Body of pancreas (tissue), 4 donors: Measurements from ENCODE around the gene CACTIN. TPM values are rescaled to one million over a fixed set of nuclear protein-coding genes. Genes with fewer than 3 reads are reported as not detected.
A peak's percentile ranks its signal among the peaks of the same experiment; 100 is the strongest.

Source experiments
- ATAC-seq: fragments of 150-250 bp; one replicate; pipeline ENCODE4 v1.9.1; 2016
- DNase-seq, 4 donors: peaks; one replicate each; pipeline ENCODE4 v3.0.0-alpha.2; 2019
- H3K27ac ChIP-seq, 4 donors: fragments of 200-600 bp; sonication (generic); 1 replicate in 3 of 4; 2 replicates in 1 of 4; pipeline versions ENCODE4 v1.5.1 to v1.6.1; 2016 to 2019; ENCODE audit warnings: mild to moderate bottlenecking in 1 of 4, mixed read lengths in 1 of 4, moderate library complexity in 1 of 4
- H3K27me3 ChIP-seq, 2 donors: fragments of 200-600 bp; sonication (generic); one replicate each; pipeline ENCODE4 v1.6.0; 2016; ENCODE audit warnings: mild to moderate bottlenecking in 1 of 2
- H3K36me3 ChIP-seq, 2 donors: fragments of 200-600 bp; sonication (generic); replicated peaks in 1 of 2; 2 replicates each; pipeline ENCODE4 v1.5.1; 2016; ENCODE audit warnings: low read depth in 2 of 2; ENCODE audit not compliant: insufficient read depth in 1 of 2
- H3K4me1 ChIP-seq: fragments of 200-600 bp; sonication (generic); one replicate; pipeline ENCODE4 v1.6.0; 2016
- H3K4me3 ChIP-seq, 2 donors: fragments of 200-600 bp; sonication (generic); 1 replicate in 1 of 2; 2 replicates in 1 of 2; pipeline ENCODE4 v1.5.1; 2016 to 2019
- H3K9me3 ChIP-seq, 3 donors: fragments of 200-600 bp; sonication (generic); 1 replicate in 2 of 3; 2 replicates in 1 of 3; pipeline ENCODE4 v1.5.1; 2016
- POLR2A ChIP-seq, 3 donors: fragments of 450-650 bp; IDR thresholded peaks; one replicate each; pipeline ENCODE4 v1.6.1; 2016; ENCODE audit warnings: antibody characterized with exemption in 3 of 3, mild to moderate bottlenecking in 2 of 3
- WGBS, 2 donors: methylation state at CpG; one replicate each; pipeline ENCODE4 v1.1.5; 2017; 5-methylcytosine and 5-hydroxymethylcytosine counted together
- intact Hi-C: fragments of 100-400 bp; cut with DNase I; formaldehyde crosslinking; loops from one replicate; pipeline ENCODE4 v1.15.1; 2023
- total RNA-seq, 2 donors: library from RNA; depleted of rRNA; stranded (reverse); fragments of >200 nt; gene quantifications; one replicate each; pipeline ENCODE4 v1.1.0, GENCODE V29; 2016
- TF ChIP-seq, protein P1 (sequence below), 7 experiments: fragments of 450-650 bp in 4 of 7; fragments of 200-600 bp in 3 of 7; sonication (generic) in 3 of 7; IDR thresholded peaks; one replicate each; pipeline ENCODE4 v1.5.1; 2016 to 2019; ENCODE audit warnings: antibody characterized with exemption in 7 of 7

CACTIN gene
- total RNA-seq, 2 donors from 2014 or later, result 16.3 to 23.4 TPM

DNA sequence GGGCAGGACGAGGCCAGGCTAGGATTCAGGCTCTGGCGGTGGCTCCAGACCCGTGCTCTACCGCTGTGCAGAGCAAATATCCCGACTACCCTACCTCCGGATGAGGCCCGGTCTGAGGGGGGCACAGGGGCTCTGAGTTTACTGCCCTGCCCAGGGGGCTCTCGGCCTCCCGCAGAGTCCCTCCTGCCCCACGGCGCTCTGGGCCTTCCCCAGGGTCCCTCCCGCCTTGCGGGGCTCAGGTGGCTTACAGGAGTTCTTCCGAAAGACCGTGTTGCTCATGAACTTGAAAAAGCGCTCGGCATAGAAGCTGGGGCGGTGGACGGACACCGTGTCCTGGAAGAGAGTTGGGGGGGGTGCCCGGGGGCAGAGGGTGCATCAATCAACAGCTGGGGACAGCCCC is 19.1 kb upstream of the CACTIN start:
- DNase-seq (no peak), ATAC-seq (no peak)
- TF ChIP-seq POLR2A (IDR thresholded peaks at IDR 0.05), result no peak
- TF ChIP-seq, protein P1, sequence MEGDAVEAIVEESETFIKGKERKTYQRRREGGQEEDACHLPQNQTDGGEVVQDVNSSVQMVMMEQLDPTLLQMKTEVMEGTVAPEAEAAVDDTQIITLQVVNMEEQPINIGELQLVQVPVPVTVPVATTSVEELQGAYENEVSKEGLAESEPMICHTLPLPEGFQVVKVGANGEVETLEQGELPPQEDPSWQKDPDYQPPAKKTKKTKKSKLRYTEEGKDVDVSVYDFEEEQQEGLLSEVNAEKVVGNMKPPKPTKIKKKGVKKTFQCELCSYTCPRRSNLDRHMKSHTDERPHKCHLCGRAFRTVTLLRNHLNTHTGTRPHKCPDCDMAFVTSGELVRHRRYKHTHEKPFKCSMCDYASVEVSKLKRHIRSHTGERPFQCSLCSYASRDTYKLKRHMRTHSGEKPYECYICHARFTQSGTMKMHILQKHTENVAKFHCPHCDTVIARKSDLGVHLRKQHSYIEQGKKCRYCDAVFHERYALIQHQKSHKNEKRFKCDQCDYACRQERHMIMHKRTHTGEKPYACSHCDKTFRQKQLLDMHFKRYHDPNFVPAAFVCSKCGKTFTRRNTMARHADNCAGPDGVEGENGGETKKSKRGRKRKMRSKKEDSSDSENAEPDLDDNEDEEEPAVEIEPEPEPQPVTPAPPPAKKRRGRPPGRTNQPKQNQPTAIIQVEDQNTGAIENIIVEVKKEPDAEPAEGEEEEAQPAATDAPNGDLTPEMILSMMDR (IDR thresholded peaks at IDR 0.05), result no peak
- H3K9me3 ChIP-seq, result no peaks in the 10 kb centered on the region
- no peaks in the 10 kb centered on the region for H3K4me1 ChIP-seq
- WGBS, 2 donors, result 94 to 95% methylated on average over 11 to 20 of the region's 21 CpGs
- no peak overlapping the region for H3K27ac ChIP-seq
- H3K36me3 ChIP-seq, result peaks cover 0 to 3% of the 10 kb centered on the region in 2 donors
- intact Hi-C loops, result no loop called here
- H3K4me3 ChIP-seq, result no peak overlapping the region
- no peaks in the 10 kb centered on the region for H3K27me3 ChIP-seq

DNA sequence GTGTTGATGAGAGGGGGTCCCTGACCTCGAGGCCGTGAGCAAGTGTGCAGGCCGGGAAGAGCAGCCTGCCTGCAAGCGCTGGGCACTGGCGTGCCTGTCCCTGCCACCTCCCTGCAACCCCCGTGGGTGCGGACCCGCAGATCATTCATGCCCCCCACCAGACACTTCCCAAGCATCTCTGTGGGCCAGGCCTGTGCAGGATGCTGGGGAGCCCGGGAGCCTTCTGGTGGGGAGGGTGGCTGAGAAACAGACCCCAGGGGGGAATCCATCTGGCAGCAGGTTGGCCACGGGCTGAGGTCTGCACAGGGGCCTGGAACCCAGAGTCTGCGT is 18.4 kb upstream of the CACTIN start:
- DNase-seq, result no peak
- intact Hi-C loops, result no loop called here
- Histone ChIP-seq H3K9me3 (no peaks in the 10 kb centered on the region), H3K4me3 (no peak overlapping the region), H3K27me3 (no peaks in the 10 kb centered on the region), H3K4me1 (no peaks in the 10 kb centered on the region), H3K36me3 (peaks cover 0 to 3% of the 10 kb centered on the region in 2 donors), H3K27ac (no peak overlapping the region)
- ATAC-seq, result no peak
- 86 to 87% methylated on average over 3 to 8 of the region's 11 CpGs for WGBS, 2 donors
- TF ChIP-seq POLR2A (IDR thresholded peaks at IDR 0.05), result no peak
- TF ChIP-seq, protein P1 (IDR thresholded peaks at IDR 0.05), result no peak

DNA sequence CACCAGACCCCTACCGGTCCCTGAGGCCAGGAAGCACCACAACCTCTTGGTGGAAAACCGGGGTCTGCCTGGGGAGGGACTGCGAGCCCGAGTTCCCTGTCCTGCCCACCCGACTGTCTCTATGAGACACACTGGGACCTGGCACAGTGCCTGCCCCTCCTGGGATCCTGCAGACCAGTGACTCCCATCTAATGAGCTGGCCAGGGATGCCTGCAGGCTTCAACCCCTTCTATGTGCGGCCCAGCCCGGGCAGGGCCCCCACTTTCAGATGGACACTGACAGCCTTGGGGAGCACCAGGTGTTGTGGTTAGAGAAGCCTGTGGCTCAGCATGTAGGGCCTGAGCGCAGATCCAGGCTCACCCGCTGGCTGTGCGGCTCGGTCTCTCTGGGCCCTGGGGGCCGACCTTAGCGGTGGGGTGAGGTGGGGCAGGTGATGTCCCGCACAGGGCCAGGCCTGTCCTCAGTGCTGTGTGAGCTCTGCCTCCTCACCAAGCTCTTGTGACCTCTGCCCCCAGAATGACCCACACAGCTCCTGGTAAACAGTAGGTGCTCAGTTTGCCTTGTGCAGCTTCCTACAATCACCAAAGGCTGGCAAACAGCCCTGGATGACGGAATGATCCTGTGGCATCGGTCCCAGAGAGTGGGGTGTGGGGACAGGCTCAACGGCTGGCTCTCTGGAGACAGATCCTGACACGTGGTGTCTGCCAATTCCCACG is 17.9 kb upstream of the CACTIN start:
- WGBS, 2 donors, result 79 to 100% methylated on average over 2 to 19 of the region's 19 CpGs
- Histone ChIP-seq H3K9me3 (no peaks in the 10 kb centered on the region), H3K36me3 (peaks cover 0 to 3% of the 10 kb centered on the region in 2 donors), H3K4me3 (no peak overlapping the region), H3K27ac (no peak overlapping the region), H3K4me1 (no peaks in the 10 kb centered on the region), H3K27me3 (no peaks in the 10 kb centered on the region)
- intact Hi-C loops, result no loop called here
- no peak for ATAC-seq
- TF ChIP-seq, protein P1 (IDR thresholded peaks at IDR 0.05), result no peak
- DNase-seq, result peak in 1 of 4 donors; percentile 22

DNA sequence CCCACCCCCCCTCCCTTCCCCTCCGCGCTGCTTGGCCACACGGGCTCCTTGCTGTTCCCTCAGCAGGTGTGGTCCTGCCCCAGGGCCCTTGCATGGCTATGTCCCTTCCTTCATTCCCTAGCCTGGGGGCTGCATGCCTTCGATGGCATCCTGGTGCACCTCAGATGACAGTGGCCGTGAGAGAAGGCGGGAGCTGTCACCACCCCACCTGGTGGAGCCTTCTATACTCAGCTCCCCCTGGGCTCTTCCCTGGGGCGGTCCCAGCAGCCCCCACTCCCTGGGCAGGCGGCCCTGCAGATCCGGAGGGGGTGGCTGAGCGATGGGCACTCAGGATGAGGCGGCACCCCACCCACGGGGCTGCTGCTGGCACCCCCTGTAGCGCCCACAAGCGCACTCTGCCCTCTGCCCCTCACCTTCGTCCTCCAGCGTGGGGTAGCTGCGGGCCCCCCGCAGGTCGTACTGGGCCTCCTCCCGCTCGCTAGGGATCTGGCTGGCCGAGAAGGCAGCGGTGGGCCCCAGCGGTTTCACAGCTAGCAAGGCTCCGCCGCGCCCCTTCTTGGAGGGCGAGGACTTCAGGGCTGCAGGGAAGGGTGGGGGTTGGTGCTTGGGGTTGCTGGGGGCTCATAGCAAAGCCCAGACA is 17.2 kb upstream of the CACTIN start:
- peaks cover 0 to 3% of the 10 kb centered on the region in 2 donors for H3K36me3 ChIP-seq
- intact Hi-C loops, result no loop called here
- 96 to 98% methylated on average over 6 to 22 of the region's 28 CpGs for WGBS, 2 donors
- ATAC-seq (no peak), DNase-seq (no peak)
- no peak overlapping the region for H3K4me3 ChIP-seq
- no peaks in the 10 kb centered on the region for H3K9me3 ChIP-seq
- H3K27me3 ChIP-seq, result no peaks in the 10 kb centered on the region
- H3K4me1 ChIP-seq, result no peaks in the 10 kb centered on the region
- H3K27ac ChIP-seq, result no peak overlapping the region
- TF ChIP-seq, protein P1 (IDR thresholded peaks at IDR 0.05), result no peak
- no peak for TF ChIP-seq POLR2A (IDR thresholded peaks at IDR 0.05)
